Measurements from ENCODE around the gene TRPV4.

GRCh38 chr12:109758426-109759420 lies 74.5 kb downstream of the TRPV4 start:
- TF ChIP-seq CTCF (IDR thresholded peaks at IDR 0.05) (no peak), REST (IDR thresholded peaks at IDR 0.05; ENCODE audit: insufficient read depth in 1 of 2, low read depth in 2 of 2, low read length in 1 of 2) (no peak), POLR2AphosphoS5 (IDR thresholded peaks at IDR 0.05; ENCODE audit: low read depth, low read length) (no peak)

Data from Panc1 (cell line).